Measurements from ENCODE around the gene FGD5.

FGD5 gene

GRCh38 chr3:14852717-14853116 lies 34.0 kb downstream of the FGD5 start:
- no peak for TF ChIP-seq CTCF (IDR thresholded peaks at IDR 0.05)

DNA sequence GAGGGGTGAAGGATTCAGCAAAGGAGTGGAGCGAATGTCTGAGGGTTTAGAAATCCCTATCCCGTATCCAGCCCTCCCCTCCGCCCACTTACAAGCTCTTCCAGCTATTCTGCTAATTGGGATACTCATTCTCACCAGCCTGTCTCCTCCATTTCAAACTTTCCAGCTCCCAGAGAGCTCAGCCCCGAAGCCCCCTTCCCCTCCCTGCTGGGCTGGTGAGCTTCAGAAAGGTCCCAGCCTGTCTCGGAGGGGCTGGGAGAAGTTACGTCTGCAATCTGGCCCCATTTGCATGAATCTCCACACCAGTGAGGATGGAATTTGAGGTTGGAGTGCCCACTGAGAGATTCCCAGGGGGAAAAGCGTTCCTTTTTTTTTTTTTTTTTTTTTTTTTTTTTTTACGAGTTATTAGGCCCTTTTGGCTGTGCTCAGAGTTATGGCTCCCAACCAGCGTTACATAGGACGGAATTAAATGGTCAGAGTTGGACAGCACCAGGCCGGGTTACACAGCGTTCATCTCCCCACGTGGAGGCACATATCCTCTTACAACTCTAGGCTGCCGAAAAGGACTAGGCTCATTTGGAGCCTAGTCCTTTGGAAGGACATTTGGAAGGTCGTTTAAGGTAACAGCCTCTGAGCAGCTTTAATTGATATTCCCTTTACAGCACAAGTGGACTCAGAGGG lies 34.6 kb downstream of the FGD5 start:
- no peak for TF ChIP-seq CTCF (IDR thresholded peaks at IDR 0.05)

- TF ChIP-seq CTCF (IDR thresholded peaks at IDR 0.05): no peak
Measured at GRCh38 chr3:14857506-14857905, 38.7 kb downstream of the FGD5 start.

GRCh38 chr3:14858105-14858504 lies 39.3 kb downstream of the FGD5 start:
- no peak for TF ChIP-seq CTCF (IDR thresholded peaks at IDR 0.05)

DNA sequence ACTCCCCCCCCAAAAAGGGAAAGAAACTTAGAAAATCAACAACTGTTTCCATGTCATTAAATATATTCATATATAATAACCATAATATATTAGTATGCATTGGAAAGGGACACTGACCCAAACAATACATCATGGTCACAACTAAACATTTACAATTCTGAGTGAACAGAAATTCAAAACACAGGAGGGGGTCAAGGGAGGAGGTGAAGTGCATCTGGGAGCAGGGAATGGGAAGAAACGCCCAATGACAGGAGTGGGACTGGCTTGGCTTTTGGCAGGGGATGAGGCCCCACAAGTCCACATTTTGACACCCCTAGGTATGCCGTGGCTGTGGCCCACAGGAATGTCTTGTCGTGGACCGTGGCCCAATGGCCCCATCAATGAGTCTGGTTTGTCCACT lies 41.1 kb downstream of the FGD5 start:
- no peak for TF ChIP-seq CTCF (IDR thresholded peaks at IDR 0.05)

DNA sequence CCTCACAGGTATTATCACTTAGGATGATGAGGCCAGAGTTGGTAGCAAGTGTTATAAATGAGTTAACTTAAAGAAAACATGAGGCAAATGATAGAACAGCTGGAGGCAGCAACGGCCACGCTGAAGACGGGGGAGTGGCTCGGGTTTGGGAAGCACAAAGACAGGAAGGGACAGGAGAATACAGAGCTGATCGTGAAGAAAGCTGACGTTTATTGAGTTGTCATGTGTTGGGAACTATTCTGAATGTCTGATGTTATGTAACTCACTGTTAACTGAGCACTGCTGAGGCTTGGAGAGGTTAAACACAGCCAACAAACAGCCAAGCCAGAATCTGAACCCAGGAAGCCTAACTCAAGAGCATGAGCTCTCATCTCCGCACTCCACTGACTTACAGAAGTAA lies 42.3 kb downstream of the FGD5 start:
- no peak for TF ChIP-seq CTCF (IDR thresholded peaks at IDR 0.05)

GRCh38 chr3:14861446-14862302 lies 42.9 kb downstream of the FGD5 start:
- TF ChIP-seq CTCF (IDR thresholded peaks at IDR 0.05): no peak

All from LNCAP (cell line).